GM12865 (cell line): Measurements from ENCODE around the gene PLOD1.
"Not testable (repeated sequence)": the region's sequence is repeated elsewhere in the genome, so short reads cannot be mapped to it uniquely, and the experiment has no call there.

ENCODE experiments used
- DNase-seq: peaks from one replicate; pipeline ENCODE4 v3.0.0; 2010; ENCODE audit warnings: low read depth
- H3K4me3 ChIP-seq: 2 replicates; pipeline ENCODE4 v1.5.1; 2011; ENCODE audit warnings: mild to moderate bottlenecking, low read depth, low read length, control low read depth
- CTCF ChIP-seq: IDR thresholded peaks from 2 replicates; pipeline ENCODE4 v1.5.1; 2011; ENCODE audit warnings: low read length, control low read depth, low read depth, inconsistent platforms; ENCODE audit not compliant: insufficient read depth; ENCODE audit errors: missing control alignments

The PLOD1 gene

GRCh38 chr1:11904978-11905377 lies 29.5 kb upstream of the PLOD1 start:
- DNase-seq, result no peak
- TF ChIP-seq CTCF, result no peak
- H3K4me3 ChIP-seq, result no peak overlapping the region

GRCh38 chr1:11906870-11907269 lies 27.6 kb upstream of the PLOD1 start:
- no peak for DNase-seq
- TF ChIP-seq CTCF, result no peak
- no peak overlapping the region for H3K4me3 ChIP-seq

- peak; percentile 96 for DNase-seq
- H3K4me3 ChIP-seq, result no peak overlapping the region
- peak; percentile 78 for TF ChIP-seq CTCF
Measured at GRCh38 chr1:11907275-11908094, 27.0 kb upstream of the PLOD1 start.

GRCh38 chr1:11908095-11908675 lies 26.3 kb upstream of the PLOD1 start:
- H3K4me3 ChIP-seq, result peak overlapping the region; percentile 84
- no peak for TF ChIP-seq CTCF
- peak; percentile 99 for DNase-seq

- not testable (repeated sequence) for H3K4me3 ChIP-seq, DNase-seq
Measured at GRCh38 chr1:11910914-11911228, 23.6 kb upstream of the PLOD1 start.

- no peak overlapping the region for H3K4me3 ChIP-seq
- DNase-seq, result no peak
- TF ChIP-seq CTCF, result no peak
Measured at GRCh38 chr1:11912000-11912399, 22.5 kb upstream of the PLOD1 start.

- H3K4me3 ChIP-seq, DNase-seq: not testable (repeated sequence)
Measured at GRCh38 chr1:11912482-11913216, 21.9 kb upstream of the PLOD1 start.
